RWPE1 (cell line): Measurements from ENCODE around the gene ZNF93.
"Not testable (repeated sequence)": the region's sequence is repeated elsewhere in the genome, so short reads cannot be mapped to it uniquely, and the experiment has no call there.

Experiments used
- CTCF ChIA-PET: fragments of 350-600 bp; sonication (Branson Sonifier 250); formaldehyde crosslinking; extraction: SDS; loops from one replicate; lab custom pipeline; 2021; lab: Yijun Ruan, JAX
- POLR2A ChIA-PET: fragments of 400-600 bp; formaldehyde crosslinking; extraction: SDS; loops from one replicate; lab custom pipeline; 2020; ENCODE audit warnings: antibody characterized with exemption; ENCODE audit not compliant: low non-redundant PET; lab: Yijun Ruan, JAX
- DNase-seq: peaks from one replicate; pipeline ENCODE4 v3.0.0; 2012; ENCODE audit warnings: low spot score
- H3K27ac ChIP-seq: fragments of 450-650 bp; 2 replicates; pipeline ENCODE4 v1.5.1; 2017
- TF ChIP-seq, protein P1 (sequence below): fragments of 450-650 bp; conservative IDR thresholded peaks from 2 replicates; pipeline ENCODE4 v1.5.1; 2017; ENCODE audit warnings: low read depth, mild to moderate bottlenecking

Gene ZNF93

DNA sequence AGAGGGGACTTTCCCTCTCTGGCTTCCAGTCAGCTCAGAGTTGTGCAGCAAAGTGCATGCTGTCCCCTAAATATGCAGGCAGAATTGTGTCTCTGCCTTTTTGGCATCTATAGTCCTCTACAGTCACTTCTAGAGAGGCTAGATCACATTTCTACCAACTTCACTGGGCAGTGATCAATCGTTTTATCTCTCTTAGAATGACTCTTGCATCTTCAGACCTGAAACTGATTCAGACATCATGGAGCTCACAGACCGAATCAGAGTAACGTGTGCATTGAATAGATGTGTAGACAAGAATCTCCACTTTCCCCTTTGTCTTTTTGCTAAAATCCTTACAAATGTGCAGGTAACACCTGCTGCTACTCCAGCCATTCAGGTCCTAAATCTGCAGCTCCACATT lies 28.8 kb upstream of the ZNF93 start:
- POLR2A ChIA-PET, result no interaction called here
- TF ChIP-seq, protein P1, sequence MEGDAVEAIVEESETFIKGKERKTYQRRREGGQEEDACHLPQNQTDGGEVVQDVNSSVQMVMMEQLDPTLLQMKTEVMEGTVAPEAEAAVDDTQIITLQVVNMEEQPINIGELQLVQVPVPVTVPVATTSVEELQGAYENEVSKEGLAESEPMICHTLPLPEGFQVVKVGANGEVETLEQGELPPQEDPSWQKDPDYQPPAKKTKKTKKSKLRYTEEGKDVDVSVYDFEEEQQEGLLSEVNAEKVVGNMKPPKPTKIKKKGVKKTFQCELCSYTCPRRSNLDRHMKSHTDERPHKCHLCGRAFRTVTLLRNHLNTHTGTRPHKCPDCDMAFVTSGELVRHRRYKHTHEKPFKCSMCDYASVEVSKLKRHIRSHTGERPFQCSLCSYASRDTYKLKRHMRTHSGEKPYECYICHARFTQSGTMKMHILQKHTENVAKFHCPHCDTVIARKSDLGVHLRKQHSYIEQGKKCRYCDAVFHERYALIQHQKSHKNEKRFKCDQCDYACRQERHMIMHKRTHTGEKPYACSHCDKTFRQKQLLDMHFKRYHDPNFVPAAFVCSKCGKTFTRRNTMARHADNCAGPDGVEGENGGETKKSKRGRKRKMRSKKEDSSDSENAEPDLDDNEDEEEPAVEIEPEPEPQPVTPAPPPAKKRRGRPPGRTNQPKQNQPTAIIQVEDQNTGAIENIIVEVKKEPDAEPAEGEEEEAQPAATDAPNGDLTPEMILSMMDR, result no peak
- CTCF ChIA-PET, result no interaction called here

DNA sequence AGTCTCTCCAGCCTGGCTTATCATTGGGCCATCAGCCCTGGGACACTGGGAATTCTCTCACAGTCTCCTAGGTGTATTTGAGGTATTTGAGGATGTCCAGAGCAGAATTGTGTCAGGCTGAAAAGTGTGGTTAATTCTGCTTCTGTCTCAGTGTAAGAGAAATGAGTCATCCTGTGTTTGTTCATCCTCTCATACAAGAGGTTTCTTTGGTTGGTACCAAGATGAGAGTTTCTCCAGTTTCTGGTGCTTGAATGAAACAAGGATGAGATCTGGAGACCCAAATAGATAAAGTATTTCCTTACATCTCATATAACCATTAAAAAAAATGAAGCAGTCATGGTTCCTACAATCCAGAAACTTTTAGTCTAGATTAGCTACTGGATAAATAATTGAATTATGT lies 27.4 kb upstream of the ZNF93 start:
- no peak for DNase-seq
- POLR2A ChIA-PET, result no interaction called here
- H3K27ac ChIP-seq, result no peak overlapping the region
- CTCF ChIA-PET, result no interaction called here
- TF ChIP-seq, protein P1, result no peak

More for the DNA sequence above, 28.8 kb upstream of the ZNF93 start:
- H3K27ac ChIP-seq, result no peak overlapping the region
- no peak for DNase-seq

DNA sequence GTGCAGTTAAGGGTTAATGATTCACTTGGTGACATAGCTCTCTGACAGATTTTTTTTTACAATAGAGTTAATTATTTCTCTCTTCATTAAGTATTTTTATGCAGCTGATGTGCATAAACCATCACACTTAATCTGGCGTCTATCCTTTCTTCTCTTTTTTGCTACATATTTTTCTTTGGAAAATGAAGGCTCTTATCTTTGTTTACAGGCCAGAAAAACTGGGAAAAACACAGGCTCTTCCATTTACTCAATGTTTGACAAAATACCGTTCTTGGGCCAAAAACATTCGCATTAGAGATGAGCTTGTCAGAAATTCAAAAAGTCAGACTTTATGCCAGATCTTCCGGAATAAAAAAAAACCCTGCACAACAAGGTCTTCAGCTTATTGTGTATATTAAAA lies 23.0 kb upstream of the ZNF93 start:
- no peak for DNase-seq
- TF ChIP-seq, protein P1, result no peak
- H3K27ac ChIP-seq, result no peak overlapping the region
- CTCF ChIA-PET, result interaction anchor here (0.8 kb wide), 1 partner anchor 19 kb away, joined by 3 read pairs; no protein-coding TSS in a partner anchor
- POLR2A ChIA-PET, result no interaction called here

DNA sequence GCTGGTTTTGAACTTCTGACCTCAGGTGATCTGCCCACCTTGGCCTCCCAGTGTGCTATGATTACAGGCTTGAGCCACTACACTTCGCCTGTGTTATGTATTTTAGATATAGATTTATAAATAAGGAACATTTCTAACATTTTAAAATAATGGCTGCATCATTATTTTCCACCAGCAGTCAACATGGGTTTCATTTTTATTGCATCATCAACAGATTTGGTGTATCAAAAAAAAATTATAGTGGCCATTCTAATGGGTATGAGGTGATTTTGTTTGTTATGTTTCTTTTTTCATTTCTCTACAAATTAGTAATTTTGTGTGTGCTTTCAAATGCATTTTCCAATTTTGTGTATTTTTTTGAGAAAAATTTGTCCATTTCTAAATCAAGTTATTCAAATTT lies 16.2 kb upstream of the ZNF93 start:
- no peak for DNase-seq
- POLR2A ChIA-PET, result no interaction called here
- TF ChIP-seq, protein P1, result no peak
- no peak overlapping the region for H3K27ac ChIP-seq
- CTCF ChIA-PET, result no interaction called here

DNA sequence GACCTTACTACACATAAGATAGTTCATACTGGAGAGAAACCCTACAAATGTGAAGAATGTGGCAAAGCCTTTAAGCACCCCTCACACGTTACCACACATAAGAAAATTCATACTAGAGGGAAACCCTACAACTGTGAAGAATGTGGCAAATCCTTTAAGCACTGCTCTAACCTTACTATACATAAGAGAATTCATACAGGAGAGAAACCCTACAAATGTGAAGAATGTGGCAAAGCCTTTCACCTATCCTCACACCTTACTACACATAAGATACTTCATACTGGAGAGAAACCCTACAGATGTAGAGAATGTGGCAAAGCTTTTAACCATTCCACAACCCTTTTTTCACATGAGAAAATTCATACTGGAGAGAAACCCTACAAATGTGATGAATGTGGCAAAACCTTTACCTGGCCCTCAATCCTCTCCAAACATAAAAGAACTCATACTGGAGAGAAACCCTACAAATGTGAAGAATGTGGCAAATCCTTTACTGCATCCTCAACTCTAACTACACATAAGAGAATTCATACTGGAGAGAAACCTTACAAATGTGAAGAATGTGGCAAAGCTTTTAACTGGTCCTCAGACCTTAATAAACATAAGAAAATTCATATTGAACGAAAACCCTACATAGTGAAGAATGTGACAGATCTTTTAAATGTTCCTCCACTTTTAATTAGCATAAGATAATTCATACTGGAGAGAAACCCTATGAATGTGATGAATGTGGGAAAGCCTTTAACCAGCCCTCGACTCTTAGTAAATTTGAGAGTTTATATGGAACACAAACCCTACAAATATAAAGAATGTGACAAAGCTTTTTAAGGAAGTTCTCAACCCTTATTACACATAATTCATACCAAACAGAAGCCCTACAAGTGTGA lies 8.4 kb upstream of the ZNF93 start:
- H3K27ac ChIP-seq, CTCF ChIA-PET, POLR2A ChIA-PET, DNase-seq: not testable (repeated sequence)

DNA sequence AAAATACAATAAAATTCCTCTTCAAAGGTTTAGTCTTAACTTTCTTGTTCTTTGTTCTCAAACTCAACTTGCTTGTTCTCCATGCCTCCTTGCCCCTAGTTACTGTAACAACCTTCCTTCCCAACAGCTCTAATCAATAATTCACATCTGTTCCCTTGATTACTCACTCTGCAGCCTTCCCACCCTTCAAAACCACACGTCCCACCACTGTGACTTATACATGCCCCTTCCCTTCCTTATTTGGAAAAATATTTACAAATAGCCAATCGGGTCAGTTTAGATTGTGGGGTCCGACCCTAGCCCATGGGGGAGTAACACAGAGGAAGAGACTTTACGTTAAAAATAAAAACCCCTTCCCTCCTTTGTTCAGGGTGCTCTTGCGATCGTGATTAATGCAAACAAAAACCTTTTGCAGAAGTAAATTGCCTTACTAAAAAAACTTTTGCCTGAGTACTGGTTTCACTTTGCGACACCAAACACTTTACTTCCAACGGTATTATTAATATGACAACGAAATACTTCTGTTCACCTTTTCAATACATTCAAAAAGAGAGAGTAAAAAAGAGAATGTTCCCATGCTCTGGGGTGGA lies 512 bp upstream of the ZNF93 start:
- no peak for DNase-seq
- POLR2A ChIA-PET, result no interaction called here
- CTCF ChIA-PET, result interaction anchor here (0.6 kb wide), 1 partner anchor 136 kb away, joined by 3 read pairs; no protein-coding TSS in a partner anchor
- peak overlapping the region; percentile 78 for H3K27ac ChIP-seq
- TF ChIP-seq, protein P1, result no peak

DNA sequence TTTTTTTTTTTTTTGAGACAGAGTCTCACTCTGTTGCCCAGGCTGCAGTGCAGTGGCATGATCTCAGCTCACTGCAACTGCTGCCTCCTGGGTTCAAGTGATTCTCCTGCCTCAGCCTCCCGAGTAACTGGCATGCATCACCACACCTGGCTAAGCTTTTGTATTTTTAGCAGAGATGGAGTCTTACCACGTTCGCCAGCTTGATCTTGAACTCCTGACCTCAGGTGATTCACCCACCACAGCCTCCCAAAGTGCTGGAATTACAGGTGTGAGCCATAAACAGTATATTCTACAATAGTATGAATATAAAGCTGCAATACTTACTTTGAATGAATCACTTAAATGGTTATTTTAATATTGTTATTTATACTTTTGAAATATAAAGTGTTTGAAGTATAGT lies 6.8 kb downstream of the ZNF93 start:
- H3K27ac ChIP-seq, CTCF ChIA-PET, POLR2A ChIA-PET, DNase-seq: not testable (repeated sequence)
